GM12878 (cell line): ENCODE measurements around the gene IGFBP2. TPM values are rescaled to one million over a fixed set of nuclear protein-coding genes. Genes with fewer than 3 reads are reported as not detected.

ENCODE experiments used
- CHD2 ChIP-seq: IDR thresholded peaks from 2 replicates; pipeline ENCODE4 v1.6.1; 2011; ENCODE audit warnings: low read depth, low read length, improper control_type of control experiment, borderline replicate concordance
- EED ChIP-seq: sonication (generic); IDR thresholded peaks from 2 replicates; pipeline ENCODE4 v1.6.1; 2016; ENCODE audit warnings: antibody characterized with exemption, low read depth
- GATAD2B ChIP-seq: fragments of 450-650 bp; conservative IDR thresholded peaks from 2 replicates; pipeline ENCODE4 v1.6.1; 2017; ENCODE audit warnings: low read depth, mild to moderate bottlenecking, moderate library complexity
- KAT2A ChIP-seq: conservative IDR thresholded peaks from 2 replicates; pipeline ENCODE4 v1.6.1; 2011; ENCODE audit warnings: low read depth, low read length; ENCODE audit not compliant: control insufficient read depth
- PAX8 ChIP-seq: fragments of 450-650 bp; IDR thresholded peaks from 2 replicates; pipeline ENCODE4 v1.6.1; 2017; ENCODE audit warnings: mild to moderate bottlenecking, moderate library complexity
- RB1 ChIP-seq: fragments of 450-650 bp; formaldehyde crosslinking; IDR thresholded peaks from 2 replicates; pipeline ENCODE4 v1.6.1; 2017; ENCODE audit warnings: mild to moderate bottlenecking, borderline replicate concordance
- RELA ChIP-seq: fragments of 450-650 bp; IDR thresholded peaks from 2 replicates; pipeline ENCODE4 v1.8.0; 2014; ENCODE audit warnings: borderline replicate concordance; ENCODE audit not compliant: partially characterized antibody
- SIX5 ChIP-seq: IDR thresholded peaks from 2 replicates; pipeline ENCODE4 v1.6.1; 2011; ENCODE audit warnings: mild to moderate bottlenecking, low read depth, low read length, moderate library complexity; ENCODE audit not compliant: severe bottlenecking
- SUZ12 ChIP-seq: fragments of 200-600 bp; sonication (generic); IDR thresholded peaks from one replicate; pipeline ENCODE4 v1.6.1; 2018; ENCODE audit warnings: antibody characterized with exemption, mild to moderate bottlenecking; ENCODE audit not compliant: unreplicated experiment
- YY1 ChIP-seq: IDR thresholded peaks from 2 replicates; pipeline ENCODE4 v1.6.1; 2011; ENCODE audit warnings: low read depth, mild to moderate bottlenecking, low read length
- ZNF384 ChIP-seq: IDR thresholded peaks from 2 replicates; pipeline ENCODE4 v1.6.1; 2012; ENCODE audit warnings: low read depth, mild to moderate bottlenecking, low read length, improper control_type of control experiment, borderline replicate concordance
- polyA plus RNA-seq, 11 experiments: library from polyadenylated mRNA; depleted of rRNA in 4 of 11; unstranded in 6 of 11; stranded (reverse) in 5 of 11; fragments of >200 nt; fragmentation: Nextera tagmentation in 4 of 11; fragmentation: Illumina TruSeq in 1 of 11; extraction: Ambion mirVana in 4 of 11; extraction: Trizol in 1 of 11; gene quantifications; 1 replicate in 1 of 11; 2 replicates in 10 of 11; pipeline versions ENCODE4 v1.2.1 to v1.2.3, GENCODE V29; 2011 to 2016; ENCODE audit warnings: inconsistent platforms in 2 of 11, missing spikeins in 2 of 11, low read depth in 1 of 11
- total RNA-seq, 4 experiments: library from RNA; depleted of rRNA in 3 of 4; stranded (reverse); fragments of >200 nt in 3 of 4; fragmentation: Illumina TruSeq in 1 of 4; extraction: Trizol in 1 of 4; gene quantifications; 2 replicates each; pipeline versions ENCODE4 v1.2.1 to v1.2.3, GENCODE V29; 2013 to 2021
- TF ChIP-seq, protein P1 (sequence below): fragments of 450-650 bp; IDR thresholded peaks from 2 replicates; pipeline ENCODE4 v1.6.1; 2016; ENCODE audit warnings: mild to moderate bottlenecking
- TF ChIP-seq, protein P2 (sequence below): fragments of 450-650 bp; IDR thresholded peaks from 2 replicates; pipeline ENCODE4 v1.6.1; 2017; ENCODE audit warnings: antibody characterized with exemption, mild to moderate bottlenecking, moderate library complexity

Gene IGFBP2
- total and polyA plus RNA-seq, 10 of the 15 experiments (the other 5 are each of a cell fraction or from before 2014, with no cell fraction given) = 0.11 to 1.5 (median 0.38) TPM; not detected in 5

DNA sequence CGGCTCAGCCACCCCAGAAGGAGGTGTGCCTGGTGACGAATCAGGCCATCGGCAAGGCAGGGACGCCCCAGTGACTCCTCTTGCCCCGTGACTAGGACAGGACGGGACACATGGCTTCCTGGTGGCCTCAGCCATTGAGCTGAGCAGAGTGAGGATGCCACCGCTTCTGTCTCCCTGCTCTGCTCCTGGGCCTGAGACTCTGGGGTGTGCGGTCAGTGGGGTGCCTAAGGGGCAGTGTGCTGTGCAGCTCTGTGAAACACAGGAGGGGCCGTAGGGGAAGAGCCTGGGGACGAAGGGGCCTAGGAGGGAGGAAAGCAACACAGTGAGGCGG is 37.8 kb downstream of the IGFBP2 start (continued):
- TF ChIP-seq, protein P1, sequence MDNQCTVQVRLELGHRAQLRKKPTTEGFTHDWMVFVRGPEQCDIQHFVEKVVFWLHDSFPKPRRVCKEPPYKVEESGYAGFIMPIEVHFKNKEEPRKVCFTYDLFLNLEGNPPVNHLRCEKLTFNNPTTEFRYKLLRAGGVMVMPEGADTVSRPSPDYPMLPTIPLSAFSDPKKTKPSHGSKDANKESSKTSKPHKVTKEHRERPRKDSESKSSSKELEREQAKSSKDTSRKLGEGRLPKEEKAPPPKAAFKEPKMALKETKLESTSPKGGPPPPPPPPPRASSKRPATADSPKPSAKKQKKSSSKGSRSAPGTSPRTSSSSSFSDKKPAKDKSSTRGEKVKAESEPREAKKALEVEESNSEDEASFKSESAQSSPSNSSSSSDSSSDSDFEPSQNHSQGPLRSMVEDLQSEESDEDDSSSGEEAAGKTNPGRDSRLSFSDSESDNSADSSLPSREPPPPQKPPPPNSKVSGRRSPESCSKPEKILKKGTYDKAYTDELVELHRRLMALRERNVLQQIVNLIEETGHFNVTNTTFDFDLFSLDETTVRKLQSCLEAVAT = no peak
- TF ChIP-seq SUZ12 (no peak), ZNF384 (no peak), KAT2A (no peak), CHD2 (no peak), RELA (no peak), YY1 (no peak), EED (no peak), RB1 (no peak), SIX5 (no peak), PAX8 (no peak), GATAD2B (no peak)
- TF ChIP-seq, protein P2, sequence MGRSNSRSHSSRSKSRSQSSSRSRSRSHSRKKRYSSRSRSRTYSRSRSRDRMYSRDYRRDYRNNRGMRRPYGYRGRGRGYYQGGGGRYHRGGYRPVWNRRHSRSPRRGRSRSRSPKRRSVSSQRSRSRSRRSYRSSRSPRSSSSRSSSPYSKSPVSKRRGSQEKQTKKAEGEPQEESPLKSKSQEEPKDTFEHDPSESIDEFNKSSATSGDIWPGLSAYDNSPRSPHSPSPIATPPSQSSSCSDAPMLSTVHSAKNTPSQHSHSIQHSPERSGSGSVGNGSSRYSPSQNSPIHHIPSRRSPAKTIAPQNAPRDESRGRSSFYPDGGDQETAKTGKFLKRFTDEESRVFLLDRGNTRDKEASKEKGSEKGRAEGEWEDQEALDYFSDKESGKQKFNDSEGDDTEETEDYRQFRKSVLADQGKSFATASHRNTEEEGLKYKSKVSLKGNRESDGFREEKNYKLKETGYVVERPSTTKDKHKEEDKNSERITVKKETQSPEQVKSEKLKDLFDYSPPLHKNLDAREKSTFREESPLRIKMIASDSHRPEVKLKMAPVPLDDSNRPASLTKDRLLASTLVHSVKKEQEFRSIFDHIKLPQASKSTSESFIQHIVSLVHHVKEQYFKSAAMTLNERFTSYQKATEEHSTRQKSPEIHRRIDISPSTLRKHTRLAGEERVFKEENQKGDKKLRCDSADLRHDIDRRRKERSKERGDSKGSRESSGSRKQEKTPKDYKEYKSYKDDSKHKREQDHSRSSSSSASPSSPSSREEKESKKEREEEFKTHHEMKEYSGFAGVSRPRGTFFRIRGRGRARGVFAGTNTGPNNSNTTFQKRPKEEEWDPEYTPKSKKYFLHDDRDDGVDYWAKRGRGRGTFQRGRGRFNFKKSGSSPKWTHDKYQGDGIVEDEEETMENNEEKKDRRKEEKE = no peak
